Vagina (tissue), 2 donors: ENCODE measurements around the gene SUSD3. TPM values are rescaled to one million over a fixed set of nuclear protein-coding genes. Genes with fewer than 3 reads are reported as not detected.
A peak's percentile ranks its signal among the peaks of the same experiment; 100 is the strongest.

Source experiments
- DNase-seq, 2 donors: peaks; one replicate each; pipeline ENCODE4 v3.0.0-alpha.2; 2017; ENCODE audit errors: extremely low spot score in 2 of 2
- H3K27ac ChIP-seq: fragments of 200-600 bp; sonication (generic); one replicate; pipeline ENCODE4 v1.5.1; 2019
- H3K27me3 ChIP-seq: fragments of 200-600 bp; sonication (generic); one replicate; pipeline ENCODE4 v1.5.1; 2019
- H3K36me3 ChIP-seq, 2 donors: fragments of 200-600 bp; sonication (generic); one replicate each; pipeline ENCODE4 v1.5.1; 2017 to 2019
- H3K4me1 ChIP-seq: fragments of 200-600 bp; sonication (generic); one replicate; pipeline ENCODE4 v1.5.1; 2019
- H3K4me3 ChIP-seq, 2 donors: fragments of 200-600 bp; sonication (generic); 1 replicate in 1 of 2; 2 replicates in 1 of 2; pipeline ENCODE4 v1.5.1; 2016 to 2019
- H3K9me3 ChIP-seq: fragments of 200-600 bp; sonication (generic); one replicate; pipeline ENCODE4 v1.5.1; 2019
- CTCF ChIP-seq, 3 experiments: fragments of 450-650 bp in 2 of 3; fragments of 200-600 bp in 1 of 3; sonication (generic) in 1 of 3; IDR thresholded peaks; one replicate each; pipeline ENCODE4 v1.5.1; 2017 to 2019; ENCODE audit warnings: antibody characterized with exemption in 3 of 3, mild to moderate bottlenecking in 2 of 3, moderate library complexity in 2 of 3
- POLR2A ChIP-seq, 2 donors: fragments of 450-650 bp; IDR thresholded peaks; one replicate each; pipeline ENCODE4 v1.6.1; 2017; ENCODE audit warnings: antibody characterized with exemption in 2 of 2, mild to moderate bottlenecking in 2 of 2, moderate library complexity in 2 of 2
- POLR2AphosphoS5 ChIP-seq, 2 donors: sonication (generic); formaldehyde crosslinking; IDR thresholded peaks; one replicate each; pipeline ENCODE4 v1.9.0; 2017; ENCODE audit warnings: antibody characterized with exemption in 2 of 2, mild to moderate bottlenecking in 2 of 2, low read depth in 1 of 2; ENCODE audit not compliant: insufficient read depth in 1 of 2
- intact Hi-C: fragments of 100-400 bp; cut with DNase I; formaldehyde crosslinking; loops from one replicate; pipeline ENCODE4 v1.15.1; 2023
- total RNA-seq: library from RNA; depleted of rRNA; stranded (reverse); fragments of >200 nt; gene quantifications from one replicate; pipeline ENCODE4 v1.2.3, GENCODE V29; 2016

The SUSD3 gene
- total RNA-seq, 1 donor from 2014 or later, result 25.0 TPM

DNA sequence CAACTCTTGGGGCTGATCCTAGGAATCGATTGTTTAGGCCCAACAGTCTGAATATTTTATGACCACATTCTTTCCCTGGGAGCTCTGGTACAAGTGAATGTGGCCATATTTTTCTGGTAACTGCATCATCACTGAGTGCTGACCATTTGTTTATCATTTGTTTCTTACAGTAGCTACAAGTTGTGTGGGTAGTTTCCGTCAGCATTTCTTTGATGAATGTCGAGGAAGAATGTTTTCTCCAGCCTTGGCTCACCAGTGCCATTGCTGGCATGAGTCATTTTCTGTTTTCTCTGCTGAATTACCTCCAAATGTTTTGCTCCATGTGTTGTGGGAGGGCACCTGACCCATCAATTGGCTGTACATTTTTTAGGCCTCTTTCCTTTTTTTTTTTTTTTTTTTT is 23.4 kb downstream of the SUSD3 start:
- no peak overlapping the region for H3K27ac ChIP-seq
- intact Hi-C loops, result no loop called here

GRCh38 chr9:93082841-93083411 is 24.4 kb downstream of the SUSD3 start:
- DNase-seq, result peak; percentile 64 to 85
- TF ChIP-seq POLR2A (IDR thresholded peaks at IDR 0.05) (no peak), CTCF (IDR thresholded peaks at IDR 0.05) (no peak), POLR2AphosphoS5 (IDR thresholded peaks at IDR 0.05; ENCODE audit: insufficient read depth in 1 of 2, low read depth in 1 of 2) (no peak)
- Histone ChIP-seq H3K4me1 (no peaks in the 10 kb centered on the region), H3K4me3 (no peak overlapping the region), H3K27ac (no peak overlapping the region), H3K27me3 (no peaks in the 10 kb centered on the region), H3K36me3 (no peaks in the 10 kb centered on the region), H3K9me3 (no peaks in the 10 kb centered on the region)
- intact Hi-C loops, result no loop called here

More for the DNA sequence above, 23.4 kb downstream of the SUSD3 start:
- TF ChIP-seq CTCF (IDR thresholded peaks at IDR 0.05), result no peak
- TF ChIP-seq POLR2A (IDR thresholded peaks at IDR 0.05), result no peak
- no peak for TF ChIP-seq POLR2AphosphoS5 (IDR thresholded peaks at IDR 0.05; ENCODE audit: insufficient read depth in 1 of 2, low read depth in 1 of 2)
- H3K27me3 ChIP-seq, result no peaks in the 10 kb centered on the region
- no peaks in the 10 kb centered on the region for H3K9me3 ChIP-seq
- DNase-seq, result no peak
- H3K36me3 ChIP-seq, result no peaks in the 10 kb centered on the region
- H3K4me1 ChIP-seq, result no peaks in the 10 kb centered on the region
- H3K4me3 ChIP-seq, result no peak overlapping the region

DNA sequence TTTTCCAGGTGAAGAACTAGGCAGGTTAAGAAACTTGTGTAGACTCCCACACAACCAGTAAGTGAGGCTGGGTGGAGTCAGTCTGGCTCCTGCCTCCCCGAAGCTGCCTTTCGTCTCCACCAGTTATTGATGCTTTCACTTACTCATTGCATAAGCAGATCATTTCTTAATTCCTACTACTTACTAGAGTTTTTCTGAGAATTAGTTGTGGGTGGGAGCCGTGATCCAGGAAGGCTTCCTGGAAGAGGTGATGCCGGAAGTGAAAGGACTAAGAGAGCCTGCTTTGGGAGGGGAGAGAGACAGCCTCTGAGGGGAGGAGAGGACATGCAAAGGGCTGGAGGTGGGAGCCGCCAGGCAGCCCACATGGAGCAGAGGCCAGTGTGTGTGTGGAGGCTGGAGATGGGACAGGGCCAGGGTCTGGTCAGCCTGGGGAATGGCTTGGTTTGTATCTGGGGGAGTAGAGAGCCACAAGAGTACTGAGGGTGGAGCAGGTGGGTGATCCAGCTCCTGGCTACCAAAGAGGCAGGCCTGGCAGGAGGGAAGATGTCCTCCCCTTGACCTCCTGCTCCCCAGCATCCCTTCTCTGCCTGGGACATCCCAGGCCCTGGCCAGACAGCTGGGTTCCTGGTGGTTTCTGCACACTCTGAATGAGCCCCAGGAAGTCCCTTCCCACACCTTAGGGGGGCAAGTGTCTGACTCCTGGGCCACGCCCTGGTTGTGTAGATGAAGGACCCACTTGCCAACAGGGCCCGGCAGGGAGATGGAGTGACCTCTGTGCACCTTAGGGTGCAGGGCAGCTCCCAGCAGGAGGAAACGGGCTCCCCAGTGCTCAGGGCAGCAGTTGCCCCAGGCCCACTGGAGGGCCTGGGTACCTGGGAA is 25.3 kb downstream of the SUSD3 start:
- Histone ChIP-seq H3K27ac (no peak overlapping the region), H3K4me1 (no peaks in the 10 kb centered on the region), H3K9me3 (no peaks in the 10 kb centered on the region), H3K36me3 (no peaks in the 10 kb centered on the region), H3K4me3 (no peak overlapping the region), H3K27me3 (no peaks in the 10 kb centered on the region)
- DNase-seq, result peak; percentile 64 to 69
- intact Hi-C loops, result no loop called here
- TF ChIP-seq CTCF (IDR thresholded peaks at IDR 0.05) (no peak), POLR2A (IDR thresholded peaks at IDR 0.05) (no peak), POLR2AphosphoS5 (IDR thresholded peaks at IDR 0.05; ENCODE audit: insufficient read depth in 1 of 2, low read depth in 1 of 2) (no peak)

GRCh38 chr9:93084471-93084881 is 26.0 kb downstream of the SUSD3 start:
- Histone ChIP-seq H3K27ac (no peak overlapping the region), H3K4me3 (no peak overlapping the region), H3K9me3 (no peaks in the 10 kb centered on the region), H3K27me3 (no peaks in the 10 kb centered on the region), H3K4me1 (no peaks in the 10 kb centered on the region), H3K36me3 (no peaks in the 10 kb centered on the region)
- no peak for TF ChIP-seq POLR2AphosphoS5 (IDR thresholded peaks at IDR 0.05; ENCODE audit: insufficient read depth in 1 of 2, low read depth in 1 of 2)
- TF ChIP-seq POLR2A (IDR thresholded peaks at IDR 0.05), result no peak
- no peak for TF ChIP-seq CTCF (IDR thresholded peaks at IDR 0.05)
- intact Hi-C loops, result no loop called here
- DNase-seq, result peak; percentile 76 to 81

GRCh38 chr9:93085676-93086075 is 27.2 kb downstream of the SUSD3 start:
- Histone ChIP-seq H3K4me3 (no peak overlapping the region), H3K4me1 (no peaks in the 10 kb centered on the region), H3K36me3 (no peaks in the 10 kb centered on the region), H3K27ac (no peak overlapping the region), H3K9me3 (no peaks in the 10 kb centered on the region), H3K27me3 (no peaks in the 10 kb centered on the region)
- DNase-seq, result peak; percentile 31 to 60
- intact Hi-C loops, result no loop called here
- TF ChIP-seq POLR2AphosphoS5 (IDR thresholded peaks at IDR 0.05; ENCODE audit: insufficient read depth in 1 of 2, low read depth in 1 of 2) (no peak), POLR2A (IDR thresholded peaks at IDR 0.05) (no peak), CTCF (IDR thresholded peaks at IDR 0.05) (no peak)
